KOPT-K1 (cell line): ENCODE results near the gene ZFAND3.

Experiments
- H3K27ac ChIP-seq: fragments of 200-600 bp; sonication (generic); 2 replicates; pipeline ENCODE4 v1.5.1; 2016; ENCODE audit warnings: antibody characterized with exemption, mild to moderate bottlenecking, low read depth, low read length; ENCODE audit not compliant: poor library complexity, severe bottlenecking
- H3K36me3 ChIP-seq: fragments of 200-600 bp; sonication (generic); 2 replicates; pipeline ENCODE4 v1.5.1; 2017; ENCODE audit warnings: antibody characterized with exemption, mild to moderate bottlenecking, low read length, moderate library complexity; ENCODE audit not compliant: insufficient read depth
- H3K9me3 ChIP-seq: fragments of 200-600 bp; sonication (generic); 2 replicates; pipeline ENCODE4 v1.5.1; 2017; ENCODE audit warnings: antibody characterized with exemption, low read length, mild to moderate bottlenecking; ENCODE audit not compliant: insufficient read depth, poor library complexity, severe bottlenecking

The ZFAND3 gene

GRCh38 chr6:38092465-38092864 is 272.9 kb downstream of the ZFAND3 start:
- Histone ChIP-seq H3K9me3 (no peaks in the 10 kb centered on the region), H3K36me3 (peaks cover 6% of the 10 kb centered on the region; the same call in 1 of the 2 replicates), H3K27ac (no peak overlapping the region)

- Histone ChIP-seq H3K27ac (no peak overlapping the region), H3K36me3 (0 out of 2 replicates have a peak, but pooled peaks cover 4% of the 10 kb centered on the region), H3K9me3 (no peaks in the 10 kb centered on the region)
Observed at GRCh38 chr6:38092964-38093363, 273.4 kb downstream of the ZFAND3 start.

DNA sequence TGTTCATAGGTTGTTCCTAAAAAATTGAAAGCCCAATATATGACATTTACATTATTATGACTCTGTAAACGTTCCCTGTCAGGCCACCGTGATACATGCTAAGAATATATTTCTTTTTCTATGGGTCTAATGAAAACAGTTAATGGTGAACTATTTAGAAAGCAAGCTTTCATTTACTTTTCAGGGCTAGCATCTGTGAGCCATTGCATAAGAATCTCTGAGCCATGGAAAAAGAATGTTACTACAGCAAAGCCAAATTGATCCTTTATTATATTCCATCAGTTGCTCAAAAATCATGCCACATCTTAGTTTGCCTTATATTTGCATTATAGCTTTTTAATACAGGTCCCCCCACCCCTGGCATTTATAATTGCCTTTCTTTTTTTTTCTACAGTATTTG is 275.5 kb downstream of the ZFAND3 start:
- H3K36me3 ChIP-seq = peaks cover 9% of the 10 kb centered on the region; the same call in 1 of the 2 replicates
- no peaks in the 10 kb centered on the region for H3K9me3 ChIP-seq
- H3K27ac ChIP-seq = no peak overlapping the region

- Histone ChIP-seq H3K27ac (no peak overlapping the region), H3K9me3 (no peaks in the 10 kb centered on the region), H3K36me3 (peaks cover 9% of the 10 kb centered on the region)
Observed at GRCh38 chr6:38099221-38099620, 279.7 kb downstream of the ZFAND3 start.

DNA sequence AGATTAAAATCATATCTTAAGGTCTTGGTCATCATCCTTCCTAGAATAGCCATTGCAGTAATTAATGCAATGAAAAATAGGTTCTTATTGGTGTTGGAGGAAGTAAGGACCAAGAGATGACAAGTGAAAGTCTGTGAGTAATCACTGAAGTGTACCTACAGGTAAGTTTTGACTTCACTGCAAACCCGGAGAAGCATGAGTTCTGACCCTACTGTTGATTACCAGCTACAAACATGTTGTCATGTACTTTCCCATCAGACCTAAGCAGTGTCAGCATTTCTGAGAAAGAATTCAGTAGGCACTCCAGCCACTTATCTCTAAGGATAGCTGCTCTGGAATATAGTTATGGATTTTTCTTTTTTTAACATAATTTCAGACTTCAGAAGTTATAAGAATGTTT is 280.9 kb downstream of the ZFAND3 start:
- H3K36me3 ChIP-seq = peaks cover 9% of the 10 kb centered on the region
- H3K27ac ChIP-seq = no peak overlapping the region
- no peaks in the 10 kb centered on the region for H3K9me3 ChIP-seq

GRCh38 chr6:38103921-38104320 is 284.4 kb downstream of the ZFAND3 start:
- H3K27ac ChIP-seq = no peak overlapping the region
- peaks cover 5% of the 10 kb centered on the region for H3K36me3 ChIP-seq
- no peaks in the 10 kb centered on the region for H3K9me3 ChIP-seq

- no peaks in the 10 kb centered on the region for H3K9me3 ChIP-seq
- H3K36me3 ChIP-seq = no peaks in the 10 kb centered on the region; the same call in none of the 2 replicates
- no peak overlapping the region for H3K27ac ChIP-seq
Observed at GRCh38 chr6:38105066-38105465, 285.5 kb downstream of the ZFAND3 start.

DNA sequence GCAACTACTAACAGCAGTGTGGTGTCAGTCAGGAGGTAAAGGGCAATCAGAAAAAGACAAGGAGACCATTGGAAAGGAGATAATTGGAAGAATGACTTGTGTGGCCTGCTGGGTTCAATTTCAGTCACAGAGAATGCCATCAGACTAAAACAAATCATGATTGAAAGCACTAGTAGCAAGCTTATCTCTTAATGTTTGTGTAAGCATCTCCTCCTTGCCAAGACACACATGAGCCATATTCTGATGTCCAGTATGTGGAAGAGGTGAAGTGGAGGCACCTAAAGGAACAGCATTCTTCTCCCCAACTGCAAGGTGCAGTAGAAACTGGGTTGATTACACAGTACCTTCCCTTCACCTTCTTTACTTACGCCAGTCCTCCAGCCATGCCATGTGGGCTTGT is 287.5 kb downstream of the ZFAND3 start:
- H3K27ac ChIP-seq = no peak overlapping the region
- H3K36me3 ChIP-seq = no peaks in the 10 kb centered on the region; the same call in 1 of the 2 replicates
- no peaks in the 10 kb centered on the region for H3K9me3 ChIP-seq

- H3K36me3 ChIP-seq = no peaks in the 10 kb centered on the region
- no peak overlapping the region for H3K27ac ChIP-seq
- no peaks in the 10 kb centered on the region for H3K9me3 ChIP-seq
Observed at GRCh38 chr6:38110481-38110971, 291.0 kb downstream of the ZFAND3 start.

DNA sequence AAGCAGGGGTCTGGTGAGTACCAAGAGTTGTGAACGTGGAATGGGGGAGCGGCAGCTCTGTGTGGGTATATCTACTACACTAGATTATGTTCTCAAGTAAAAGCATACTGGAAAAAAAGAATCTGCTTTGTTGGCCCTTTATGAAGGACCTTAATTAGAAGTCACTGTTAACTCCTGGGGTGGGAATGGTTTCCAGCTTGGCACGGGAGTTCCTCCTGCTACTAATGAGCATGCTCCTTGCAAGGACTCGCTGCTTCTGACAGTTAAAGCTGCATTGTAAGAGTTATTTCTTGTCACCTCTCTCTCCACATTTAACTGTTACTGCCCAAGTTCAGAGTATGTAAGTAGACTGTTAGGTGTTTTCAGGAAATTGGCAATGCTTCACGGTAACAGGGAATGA is 292.7 kb downstream of the ZFAND3 start:
- Histone ChIP-seq H3K36me3 (peaks cover 10% of the 10 kb centered on the region; the same call in 1 of the 2 replicates), H3K27ac (no peak overlapping the region), H3K9me3 (no peaks in the 10 kb centered on the region)

- Histone ChIP-seq H3K36me3 (peaks cover 28% of the 10 kb centered on the region), H3K27ac (no peak overlapping the region), H3K9me3 (no peaks in the 10 kb centered on the region)
Observed at GRCh38 chr6:38113825-38114576, 294.5 kb downstream of the ZFAND3 start.

GRCh38 chr6:38114976-38115625 is 295.6 kb downstream of the ZFAND3 start:
- no peak overlapping the region for H3K27ac ChIP-seq
- peaks cover 39% of the 10 kb centered on the region for H3K36me3 ChIP-seq
- H3K9me3 ChIP-seq = no peaks in the 10 kb centered on the region

- H3K36me3 ChIP-seq = peaks cover 43% of the 10 kb centered on the region
- no peaks in the 10 kb centered on the region for H3K9me3 ChIP-seq
- H3K27ac ChIP-seq = no peak overlapping the region
Observed at GRCh38 chr6:38115626-38116008, 296.1 kb downstream of the ZFAND3 start.

DNA sequence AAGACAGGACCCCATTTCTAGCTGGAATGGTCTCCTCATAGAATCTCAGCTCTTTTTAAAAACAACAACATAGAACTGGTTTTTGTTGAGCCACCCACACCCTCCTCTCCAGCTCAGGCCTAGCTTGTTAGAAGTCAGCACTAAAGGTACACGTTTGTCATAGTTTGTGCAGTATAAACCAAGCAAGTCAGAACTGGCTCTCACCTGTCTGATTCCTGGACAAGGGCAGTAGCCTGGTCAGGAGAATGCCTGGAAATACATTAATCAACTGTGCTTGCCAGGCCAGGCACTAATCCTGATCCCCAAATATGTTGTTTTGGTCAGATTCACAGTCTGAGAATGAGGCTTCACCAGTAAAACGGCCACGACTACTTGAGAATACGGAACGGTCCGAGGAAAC is 296.7 kb downstream of the ZFAND3 start:
- Histone ChIP-seq H3K9me3 (no peaks in the 10 kb centered on the region), H3K27ac (no peak overlapping the region), H3K36me3 (peaks cover 49% of the 10 kb centered on the region)

DNA sequence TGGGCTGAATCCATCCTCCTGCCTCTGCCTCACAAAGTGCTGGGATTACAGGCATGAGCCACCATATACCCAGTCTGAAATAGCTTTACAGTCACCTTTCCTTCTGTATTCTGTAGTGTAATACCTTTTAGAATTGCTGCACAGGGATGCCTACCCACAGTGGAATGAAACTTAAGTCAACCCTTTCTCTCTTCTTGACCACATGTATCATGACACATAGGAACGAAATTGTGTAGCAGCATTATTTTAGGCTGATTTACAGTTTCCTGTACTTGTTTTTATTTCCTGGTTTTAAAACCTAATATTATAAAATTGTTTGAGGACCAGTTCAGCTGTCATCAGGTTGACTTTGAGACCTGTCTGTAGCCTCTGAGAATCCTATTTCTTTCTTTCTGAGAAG is 297.8 kb downstream of the ZFAND3 start:
- Histone ChIP-seq H3K27ac (no peak overlapping the region), H3K36me3 (peaks cover 59% of the 10 kb centered on the region), H3K9me3 (no peaks in the 10 kb centered on the region)
